IMR-90 (cell line): Measurements from ENCODE around the gene CCL11. TPM values are rescaled to one million over a fixed set of nuclear protein-coding genes. Genes with fewer than 3 reads are reported as not detected.

Experiments used
- ATAC-seq: fragments of 200-7000 bp; cut with Tn5 transposase; 2 replicates; pipeline ENCODE4 v1.9.1; 2020; ENCODE audit warnings: low read depth, mild to moderate bottlenecking, moderate library complexity
- BruUV-seq: library from RNA; stranded (reverse); fragments of 400-500 nt; replicated peaks from 2 replicates; lab custom pipeline; 2021; lab: Mats Ljungman, UMichigan
- CTCF ChIA-PET: fragments of 300-600 bp; formaldehyde crosslinking; extraction: SDS; loops from one replicate; lab custom pipeline; 2021; ENCODE audit warnings: antibody characterized with exemption; lab: Yijun Ruan, JAX
- POLR2A ChIA-PET: fragments of 300-600 bp; sonication (Branson Sonifier 250); formaldehyde crosslinking; loops from one replicate; lab custom pipeline; 2022; ENCODE audit warnings: antibody characterized with exemption; ENCODE audit not compliant: unreplicated experiment; lab: Charles Lee
- DNase-seq: peaks from one replicate; pipeline ENCODE4 v3.0.0; 2013
- H2AFZ ChIP-seq: replicated peaks from 2 replicates; pipeline ENCODE3; 2013; ENCODE audit warnings: low read length, mild to moderate bottlenecking; ENCODE audit not compliant: poor library complexity
- H2AK5ac ChIP-seq: 2 replicates; pipeline ENCODE4 v1.6.1; 2013; ENCODE audit warnings: low read depth, low read length, inconsistent platforms
- H2AK9ac ChIP-seq: replicated peaks from 2 replicates; pipeline ENCODE3; 2013; ENCODE audit warnings: mild to moderate bottlenecking, low read depth, low read length, moderate library complexity; ENCODE audit not compliant: poor library complexity
- H2BK120ac ChIP-seq: 2 replicates; pipeline ENCODE4 v1.6.1; 2013; ENCODE audit warnings: low read depth, low read length, inconsistent platforms
- H2BK15ac ChIP-seq: 3 replicates; pipeline ENCODE4 v1.6.1; 2013; ENCODE audit warnings: low read depth, low read length, inconsistent platforms
- H2BK20ac ChIP-seq: 2 replicates; pipeline ENCODE4 v1.6.1; 2013; ENCODE audit warnings: low read depth, mild to moderate bottlenecking, inconsistent platforms, low read length, moderate library complexity
- H2BK5ac ChIP-seq: 2 replicates; pipeline ENCODE4 v1.6.1; 2013; ENCODE audit warnings: mild to moderate bottlenecking, low read depth, low read length, inconsistent platforms; ENCODE audit not compliant: poor library complexity, severe bottlenecking
- H3K14ac ChIP-seq: replicated peaks from 2 replicates; pipeline ENCODE4 v1.6.1; 2013; ENCODE audit warnings: low read depth, low read length, inconsistent platforms
- H3K18ac ChIP-seq: 2 replicates; pipeline ENCODE4 v1.6.1; 2013; ENCODE audit warnings: low read depth, low read length, control low read depth
- H3K23ac ChIP-seq: 2 replicates; pipeline ENCODE4 v1.6.1; 2013; ENCODE audit warnings: low read depth, low read length, inconsistent platforms
- H3K27ac ChIP-seq: 2 replicates; pipeline ENCODE4 v1.5.1; 2013; ENCODE audit warnings: mild to moderate bottlenecking, control low read depth, low read length; ENCODE audit not compliant: insufficient read depth
- H3K27me3 ChIP-seq: 2 replicates; pipeline ENCODE4 v1.6.1; 2013; ENCODE audit warnings: low read length; ENCODE audit not compliant: control insufficient read depth, insufficient read depth
- H3K36me3 ChIP-seq: 2 replicates; pipeline ENCODE4 v1.6.1; 2013; ENCODE audit warnings: low read length, mixed read lengths; ENCODE audit not compliant: control insufficient read depth, insufficient read depth
- H3K4ac ChIP-seq: 2 replicates; pipeline ENCODE4 v1.6.1; 2013; ENCODE audit warnings: low read depth, low read length, inconsistent platforms
- H3K4me1 ChIP-seq: 2 replicates; pipeline ENCODE4 v1.6.1; 2013; ENCODE audit warnings: low read length, mixed read lengths; ENCODE audit not compliant: control insufficient read depth, insufficient read depth
- H3K4me2 ChIP-seq: 2 replicates; pipeline ENCODE4 v1.6.1; 2013; ENCODE audit warnings: low read depth, mild to moderate bottlenecking, control low read depth, low read length, moderate library complexity
- H3K4me3 ChIP-seq: 2 replicates; pipeline ENCODE4 v1.5.1; 2013; ENCODE audit warnings: low read depth, mild to moderate bottlenecking, control low read depth, low read length, moderate library complexity; ENCODE audit not compliant: insufficient read depth
- H3K56ac ChIP-seq: 2 replicates; pipeline ENCODE4 v1.6.1; 2013; ENCODE audit warnings: low read length, inconsistent platforms; ENCODE audit not compliant: insufficient read depth; ENCODE audit errors: extremely low read depth
- H3K79me1 ChIP-seq, 2 experiments: 2 replicates each; pipeline ENCODE4 v1.6.1; 2013; ENCODE audit warnings: low read length in 2 of 2, inconsistent platforms in 1 of 2, low read depth in 1 of 2
- H3K9ac ChIP-seq: 2 replicates; pipeline ENCODE4 v1.6.1; 2013; ENCODE audit warnings: low read depth, low read length, control low read depth
- H3K9me1 ChIP-seq: 2 replicates; pipeline ENCODE4 v1.6.1; 2013; ENCODE audit warnings: low read length, inconsistent platforms; ENCODE audit not compliant: insufficient read depth
- H3K9me3 ChIP-seq: 2 replicates; pipeline ENCODE4 v1.6.1; 2013; ENCODE audit warnings: low read length; ENCODE audit not compliant: control insufficient read depth, insufficient read depth
- H4K20me1 ChIP-seq: 2 replicates; pipeline ENCODE4 v1.6.1; 2013; ENCODE audit warnings: low read length, inconsistent platforms; ENCODE audit not compliant: insufficient read depth
- H4K5ac ChIP-seq: 2 replicates; pipeline ENCODE4 v1.6.1; 2013; ENCODE audit warnings: mild to moderate bottlenecking, low read depth, low read length, control low read depth
- H4K8ac ChIP-seq, 2 experiments: 2 replicates each; pipeline ENCODE4 v1.6.1; 2013; ENCODE audit warnings: low read depth in 2 of 2, low read length in 2 of 2, control low read depth in 1 of 2, inconsistent platforms in 1 of 2
- H4K91ac ChIP-seq: 2 replicates; pipeline ENCODE4 v1.6.1; 2013; ENCODE audit warnings: low read depth, low read length, inconsistent platforms; ENCODE audit not compliant: insufficient read depth
- CEBPB ChIP-seq: IDR thresholded peaks from 2 replicates; pipeline ENCODE4 v1.6.1; 2012; ENCODE audit warnings: low read depth, low read length, improper control_type of control experiment
- ELK1 ChIP-seq: fragments of 150-350 bp; IDR thresholded peaks from 2 replicates; pipeline ENCODE4 v1.6.1; 2016; ENCODE audit warnings: low read depth, mild to moderate bottlenecking, low read length, moderate library complexity, borderline replicate concordance
- WGBS, 2 experiments: methylation state at CpG; one replicate each; pipeline versions ENCODE4 v1.1.5 to v1.1.7; 2013; ENCODE audit warnings: missing lambda C conversion rate in 2 of 2; ENCODE audit not compliant: insufficient read length in 1 of 2; ENCODE audit errors: extremely low coverage in 2 of 2; 5-methylcytosine and 5-hydroxymethylcytosine counted together
- dilution Hi-C: fragments of 300-500 bp; cut with HindIII; formaldehyde crosslinking; loops from one replicate; pipeline ENCODE4 v1.14.3; 2018; ENCODE audit warnings: low sequenced_read_pairs; ENCODE audit not compliant: unreplicated experiment
- in situ Hi-C: fragments of 300-500 bp; cut with MboI; formaldehyde crosslinking; loops from 3 replicates; pipeline ENCODE4 v1.14.3; 2019; ENCODE audit warnings: low sequenced_read_pairs, inconsistent platforms, mixed read lengths
- intact Hi-C: fragments of 100-400 bp; cut with micrococcal nuclease; formaldehyde crosslinking; loops from 2 replicates; pipeline ENCODE4 v1.10.0; 2022
- polyA plus RNA-seq, 3 experiments: library from polyadenylated mRNA; depleted of rRNA; stranded (reverse); fragments of >200 nt; gene quantifications; 2 replicates each; pipeline ENCODE4 v1.2.3, GENCODE V29; 2012; ENCODE audit warnings: low replicate concordance in 1 of 3
- total RNA-seq: library from RNA; depleted of rRNA; stranded (reverse); fragments of >200 nt; gene quantifications from 2 replicates; pipeline ENCODE4 v1.2.3, GENCODE V29; 2012

The CCL11 gene
- total and polyA plus RNA-seq, 2 of the 4 experiments (the other 2 are of a cell fraction): not detected

DNA sequence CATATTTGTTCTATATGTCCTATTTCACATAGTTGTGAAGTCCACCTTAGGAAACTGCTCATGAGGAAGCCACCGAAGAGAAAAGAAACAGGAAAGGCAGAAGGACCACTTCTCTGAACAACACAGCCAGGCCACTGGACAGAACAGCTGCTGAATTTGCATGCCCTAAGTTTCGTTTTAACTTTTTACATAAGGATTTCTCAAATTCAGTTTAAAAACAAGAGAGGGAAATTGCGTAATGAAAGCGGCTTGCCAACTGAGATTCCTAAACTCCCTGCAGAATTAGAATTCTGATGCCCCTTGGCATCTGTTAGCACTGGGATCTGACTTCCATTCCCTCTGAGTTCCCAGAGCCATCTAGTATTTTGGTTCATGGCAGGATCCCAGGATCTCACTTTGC is 28.7 kb downstream of the CCL11 start:
- H2AFZ ChIP-seq: no peak overlapping the region
- ATAC-seq: peak; percentile 65

More for the DNA sequence above, 28.7 kb downstream of the CCL11 start:
- peak; percentile 52 for DNase-seq
- Histone ChIP-seq H3K9me3 (no peaks in the 10 kb centered on the region), H2AK9ac (no peak overlapping the region), H4K5ac (peak overlapping the region; percentile 77), H2BK20ac (peak overlapping the region; percentile 36; the same call in 1 of the 2 replicates), H3K4me3 (no peak overlapping the region), H3K79me1 (no peaks in the 10 kb centered on the region), H3K14ac (no peak overlapping the region), H3K9ac (no peak overlapping the region), H3K56ac (no peak overlapping the region), H2BK15ac (no peak overlapping the region), H2BK120ac (peak overlapping the region; percentile 25; the same call in 1 of the 2 replicates), H3K36me3 (no peaks in the 10 kb centered on the region), H3K4me2 (peak overlapping the region; percentile 70), H4K8ac (peak overlapping the region in 1 of 2 experiments; percentile 17; a peak in 1 of 4 replicates), H2AK5ac (no peak overlapping the region), H4K91ac (peak overlapping the region; percentile 16; the same call in 1 of the 2 replicates), H3K27me3 (no peaks in the 10 kb centered on the region), H3K4me1 (peaks cover 9% of the 10 kb centered on the region; the same call in 1 of the 2 replicates), H3K4ac (peak overlapping the region; percentile 21; the same call in 1 of the 2 replicates), H3K27ac (peak overlapping the region; percentile 66; the same call in 1 of the 2 replicates), H2BK5ac (peak overlapping the region; percentile 37), H3K18ac (peak overlapping the region; percentile 81; the same call in 1 of the 2 replicates), H3K23ac (no peak overlapping the region), H4K20me1 (no peaks in the 10 kb centered on the region), H3K9me1 (no peaks in the 10 kb centered on the region)
- ChIA-PET POLR2A (no interaction called here), CTCF (no interaction called here)
- WGBS, 2 experiments: 75% methylated on average over 2 of the region's 4 CpGs; no CpG with 5 or more reads in 1 of the 2 experiments
- BruUV-seq: no TSS peak
- dilution Hi-C loops: no loop called here
- intact Hi-C loops: loop anchor here (2.0 to 5.0 kb wide), 2 partner anchors 38 to 47 kb away; no protein-coding TSS in a partner anchor
- in situ Hi-C loops: no loop called here
- TF ChIP-seq ELK1 (no peak), CEBPB (peak; percentile 81)
